D721Med (cell line): ENCODE results near the gene CENPK.
"Not testable (repeated sequence)": the region's sequence is repeated elsewhere in the genome, so short reads cannot be mapped to it uniquely, and the experiment has no call there.

Source experiments
- DNase-seq: peaks from one replicate; pipeline ENCODE4 v3.0.0; 2011; ENCODE audit warnings: low spot score; ENCODE audit not compliant: insufficient read length
- FAIRE-seq: peaks from 2 replicates; lab custom pipeline; 2011; peaks lifted over from hg19 to GRCh38; lab: Jason Lieb, UNC
- CTCF ChIP-seq: IDR thresholded peaks from 2 replicates; pipeline ENCODE4 v1.5.1; 2012; ENCODE audit warnings: mild to moderate bottlenecking, control low read depth; ENCODE audit not compliant: insufficient read depth; ENCODE audit errors: missing control alignments

CENPK gene

GRCh38 chr5:65562731-65563701 lies at the start of gene CENPK, which contains the start of gene PPWD1:
Gene CENPK, minus strand, starts transcription at chr5:65563168. Its CDS starts 8,261 bp downstream, at chr5:65554907.
Gene PPWD1, plus strand, starts transcription at chr5:65563296. Its CDS starts 15 bp downstream, at chr5:65563311.
- FAIRE-seq (no peak), DNase-seq (peak; percentile 42)
- no peak for TF ChIP-seq CTCF

GRCh38 chr5:65612298-65612907 lies 49.4 kb upstream of the CENPK start:
- no peak for DNase-seq
- no peak for FAIRE-seq
- TF ChIP-seq CTCF, result no peak

GRCh38 chr5:65611524-65611923 lies 48.6 kb upstream of the CENPK start:
- DNase-seq (no peak), FAIRE-seq (no peak)
- no peak for TF ChIP-seq CTCF

- DNase-seq, FAIRE-seq: not testable (repeated sequence)
These were observed 38.8 kb upstream of the CENPK start for GRCh38 chr5:65601761-65602160.

- no peak for TF ChIP-seq CTCF
- no peak for FAIRE-seq
- DNase-seq, result no peak
These were observed 25.7 kb upstream of the CENPK start for GRCh38 chr5:65588694-65589093.

- no peak for FAIRE-seq
- TF ChIP-seq CTCF, result no peak
- DNase-seq, result no peak
These were observed 14.2 kb upstream of the CENPK start for GRCh38 chr5:65577141-65577540.

GRCh38 chr5:65570598-65571226 lies 7.7 kb upstream of the CENPK start:
- TF ChIP-seq CTCF, result no peak
- DNase-seq (no peak), FAIRE-seq (no peak)
